GDM1 (cell line): ENCODE results near the gene MAPRE3.

Experiments used
- DNase-seq: peaks from one replicate; lab custom pipeline; 2025; lab: John Stamatoyannopoulos, UW

The MAPRE3 gene

GRCh38 chr2:27041752-27042151 is 71.3 kb downstream of the MAPRE3 start:
- no peak for DNase-seq

- DNase-seq: no peak
These were observed 71.8 kb downstream of the MAPRE3 start for GRCh38 chr2:27042159-27042661.

GRCh38 chr2:27042985-27043634 is 72.7 kb downstream of the MAPRE3 start:
- no peak for DNase-seq

- DNase-seq: no peak
These were observed 79.2 kb downstream of the MAPRE3 start for GRCh38 chr2:27049422-27050280.

GRCh38 chr2:27050281-27050995 is 80.0 kb downstream of the MAPRE3 start:
- DNase-seq: peak; percentile 87

- DNase-seq: peak; percentile 91
These were observed 80.8 kb downstream of the MAPRE3 start, which contains the start of gene AGBL5 for GRCh38 chr2:27050996-27051901. Gene AGBL5, plus strand, starts transcription at chr2:27051668. Its CDS starts 1,291 bp downstream, at chr2:27052959.

GRCh38 chr2:27051902-27052645 is 81.6 kb downstream of the MAPRE3 start:
- no peak for DNase-seq

GRCh38 chr2:27053321-27053720 is 82.9 kb downstream of the MAPRE3 start:
- DNase-seq: no peak

- DNase-seq: no peak
These were observed 83.3 kb downstream of the MAPRE3 start for GRCh38 chr2:27053776-27054175.

- no peak for DNase-seq
These were observed 84.3 kb downstream of the MAPRE3 start for GRCh38 chr2:27054721-27055120.

- DNase-seq: no peak
These were observed 86.7 kb downstream of the MAPRE3 start for GRCh38 chr2:27057184-27057583.

- no peak for DNase-seq
These were observed 87.8 kb downstream of the MAPRE3 start for GRCh38 chr2:27058210-27058609.

- no peak for DNase-seq
These were observed 88.8 kb downstream of the MAPRE3 start for GRCh38 chr2:27059141-27059820.

- DNase-seq: no peak
These were observed 89.9 kb downstream of the MAPRE3 start for GRCh38 chr2:27060323-27060722.

GRCh38 chr2:27065128-27065527 is 94.7 kb downstream of the MAPRE3 start:
- no peak for DNase-seq

GRCh38 chr2:27067385-27067784 is 96.9 kb downstream of the MAPRE3 start:
- no peak for DNase-seq

GRCh38 chr2:27069436-27069835 is 99.0 kb downstream of the MAPRE3 start:
- no peak for DNase-seq

- no peak for DNase-seq
These were observed 99.7 kb downstream of the MAPRE3 start for GRCh38 chr2:27069961-27070618.

- no peak for DNase-seq
These were observed 100.3 kb downstream of the MAPRE3 start for GRCh38 chr2:27070653-27071276.
